GM19324 (cell line): ENCODE results near the gene DYSF.

Experiments used
- ATAC-seq: cut with Tn5 transposase; IDR thresholded peaks from one replicate; pipeline ENCODE4 v1.9.1; 2021; ENCODE audit warnings: mild to moderate bottlenecking, moderate library complexity; ENCODE audit not compliant: unreplicated experiment, low FRiP score

The DYSF gene

DNA sequence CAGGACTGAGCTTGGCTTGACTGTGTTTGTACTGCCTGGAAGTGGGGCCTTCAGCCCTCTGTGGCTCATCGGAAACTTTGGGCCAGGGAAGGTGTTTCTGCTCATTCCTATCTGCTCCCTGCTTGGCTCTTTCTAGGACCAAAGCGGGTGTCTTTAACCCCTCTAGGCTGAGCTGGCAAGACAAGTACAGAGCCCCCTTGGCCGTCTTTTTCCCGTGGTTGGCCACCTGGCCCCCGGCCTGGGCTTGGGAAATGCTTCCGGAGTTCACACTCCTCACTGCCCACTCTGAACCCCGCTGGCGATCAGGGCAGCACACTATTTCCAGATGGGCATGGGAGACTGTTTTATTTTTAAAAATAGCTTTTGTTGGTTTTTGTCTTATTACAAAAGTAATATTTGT lies 243.0 kb downstream of the DYSF start:
- ATAC-seq, result no peak

DNA sequence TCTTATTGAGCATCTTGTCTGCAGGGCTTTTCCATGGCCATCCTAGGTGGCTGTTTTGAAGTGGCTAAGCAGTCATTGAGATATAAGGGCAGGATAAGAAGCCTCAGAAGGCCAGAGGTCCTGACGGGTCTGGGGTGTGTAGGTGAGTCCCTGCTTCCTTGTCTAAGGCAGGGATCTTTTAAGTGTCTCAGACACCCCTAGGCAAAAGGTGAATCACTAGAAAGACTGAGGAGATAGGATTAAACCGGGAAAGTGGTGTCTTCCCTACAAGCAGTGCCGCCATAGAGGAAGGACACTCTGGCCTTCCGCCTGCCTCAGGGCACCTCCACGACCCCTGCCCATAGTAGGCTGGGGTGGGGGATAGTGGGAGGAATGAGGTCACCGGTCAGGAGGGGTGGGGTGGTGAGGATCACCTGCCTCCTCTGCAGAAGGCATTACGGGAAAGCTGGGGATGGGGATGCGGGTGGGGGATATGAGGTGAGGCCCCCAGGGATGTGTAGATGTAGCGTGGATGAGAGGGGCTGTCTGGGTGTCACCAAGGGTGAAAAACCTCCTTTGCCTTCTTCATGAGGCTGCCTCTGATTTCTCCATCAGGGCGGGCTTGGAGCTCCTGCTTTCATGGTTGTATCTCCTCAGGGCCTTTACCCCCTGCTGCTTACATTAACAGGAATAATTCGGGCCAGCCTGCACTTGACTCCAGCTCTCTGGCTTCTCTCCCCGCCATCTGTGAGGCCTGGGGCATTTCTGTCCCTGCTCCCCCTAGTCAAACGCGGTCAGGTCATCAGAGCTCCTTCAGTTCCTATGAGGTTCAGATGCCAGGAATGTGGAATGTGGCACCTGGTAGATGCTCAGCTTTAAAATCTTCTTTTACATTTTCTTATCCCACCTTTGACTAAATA lies 244.0 kb downstream of the DYSF start:
- no peak for ATAC-seq

GRCh38 chr2:71699428-71699827 lies 246.1 kb downstream of the DYSF start:
- no peak for ATAC-seq

DNA sequence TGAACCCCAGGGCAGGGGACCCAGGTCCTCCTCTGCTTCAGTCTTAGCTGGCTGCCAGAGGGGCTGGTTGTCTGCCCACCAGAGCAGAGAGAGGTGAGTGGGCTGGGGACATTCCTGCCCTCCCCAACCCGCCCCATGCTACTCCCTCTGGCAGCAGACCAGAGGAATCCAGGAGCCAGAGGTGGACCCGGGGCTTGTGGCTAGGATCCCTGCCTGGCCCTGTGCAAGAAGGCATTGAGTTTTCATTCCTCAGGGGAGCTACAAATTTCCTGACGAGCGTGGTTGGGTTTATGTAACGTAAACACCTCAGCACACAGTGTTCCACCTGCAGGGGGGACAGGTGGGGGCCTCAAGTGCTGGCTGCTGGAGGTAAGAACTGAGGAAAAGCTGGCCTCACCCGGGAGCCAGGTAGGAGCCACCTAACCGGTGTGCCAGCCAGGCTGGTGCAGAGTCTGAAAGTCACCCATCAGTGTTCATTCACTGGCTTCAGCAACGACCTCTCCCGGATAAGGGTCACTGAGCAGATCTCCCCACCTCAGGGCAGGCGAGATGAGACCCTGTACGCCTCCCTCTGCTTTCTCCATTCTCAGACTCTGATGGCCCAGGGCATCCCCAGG lies 246.8 kb downstream of the DYSF start:
- no peak for ATAC-seq

GRCh38 chr2:71700658-71701397 lies 247.5 kb downstream of the DYSF start:
- ATAC-seq, result no peak

- no peak for ATAC-seq
Observed at GRCh38 chr2:71702071-71702970, 249.0 kb downstream of the DYSF start.

DNA sequence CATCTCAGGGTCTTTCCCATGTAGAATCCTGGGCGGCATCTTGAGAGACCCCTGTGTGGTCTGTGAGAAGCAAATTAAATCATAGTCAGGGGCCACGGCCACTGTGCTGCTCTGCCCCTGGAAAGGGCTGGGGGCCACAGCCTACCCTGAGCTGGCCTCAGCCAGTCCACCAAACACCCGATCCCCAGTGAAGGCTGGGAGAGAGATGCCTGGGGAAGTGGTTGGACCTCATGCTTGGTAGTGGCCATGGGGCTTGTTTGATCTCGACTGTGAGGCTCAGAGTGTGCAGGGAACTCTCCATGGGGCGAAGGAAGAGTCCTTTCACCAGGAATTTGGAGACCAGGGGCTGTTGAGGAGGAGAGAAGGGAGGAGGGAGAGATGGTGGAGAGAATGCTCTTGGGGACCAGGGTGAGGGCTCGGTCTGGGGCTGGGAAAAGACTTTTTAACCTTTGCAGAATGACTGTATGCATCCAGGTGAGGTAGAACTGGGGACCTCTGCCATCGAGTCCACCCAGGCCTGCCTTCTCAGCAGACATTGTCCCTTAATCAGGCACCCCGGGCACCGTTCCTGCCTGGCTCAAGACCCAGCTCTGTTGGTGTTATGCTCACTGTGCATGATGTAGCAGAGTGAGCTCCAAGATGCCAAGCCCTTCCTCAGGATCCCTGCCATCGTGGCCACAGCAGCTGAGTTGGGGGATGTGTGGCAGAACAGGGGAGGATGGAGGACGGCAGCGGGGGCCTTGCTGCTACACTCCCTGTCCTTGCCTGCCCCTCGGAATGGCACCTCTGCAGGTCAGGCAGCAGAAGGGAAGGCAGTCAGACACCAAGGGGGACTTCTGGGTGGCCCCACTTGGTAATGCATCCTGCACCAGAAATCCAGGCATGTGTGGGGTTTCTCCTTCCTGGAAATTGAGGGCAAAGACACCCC lies 249.9 kb downstream of the DYSF start:
- no peak for ATAC-seq

- ATAC-seq, result no peak
Observed at GRCh38 chr2:71704131-71704561, 250.8 kb downstream of the DYSF start.

DNA sequence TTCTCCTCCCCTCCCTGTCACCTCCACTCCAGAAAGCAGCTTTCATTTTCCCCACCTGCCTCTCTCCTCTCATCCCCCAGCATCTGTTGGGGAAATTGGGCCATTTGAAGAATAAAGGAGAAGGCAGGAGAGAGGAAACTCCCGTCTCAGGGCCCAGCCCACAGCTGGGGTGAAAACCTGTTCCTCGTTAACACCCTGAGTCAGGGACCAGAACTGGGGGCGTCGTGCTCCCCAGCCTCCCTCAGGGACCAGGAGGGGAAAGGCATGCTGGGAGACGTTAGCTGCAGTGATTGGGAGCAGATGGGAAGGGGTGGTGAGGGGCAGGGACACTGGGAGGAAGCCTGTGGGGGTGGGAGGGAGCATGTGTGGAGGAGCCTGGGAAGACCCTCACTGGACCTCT lies 251.3 kb downstream of the DYSF start:
- no peak for ATAC-seq

DNA sequence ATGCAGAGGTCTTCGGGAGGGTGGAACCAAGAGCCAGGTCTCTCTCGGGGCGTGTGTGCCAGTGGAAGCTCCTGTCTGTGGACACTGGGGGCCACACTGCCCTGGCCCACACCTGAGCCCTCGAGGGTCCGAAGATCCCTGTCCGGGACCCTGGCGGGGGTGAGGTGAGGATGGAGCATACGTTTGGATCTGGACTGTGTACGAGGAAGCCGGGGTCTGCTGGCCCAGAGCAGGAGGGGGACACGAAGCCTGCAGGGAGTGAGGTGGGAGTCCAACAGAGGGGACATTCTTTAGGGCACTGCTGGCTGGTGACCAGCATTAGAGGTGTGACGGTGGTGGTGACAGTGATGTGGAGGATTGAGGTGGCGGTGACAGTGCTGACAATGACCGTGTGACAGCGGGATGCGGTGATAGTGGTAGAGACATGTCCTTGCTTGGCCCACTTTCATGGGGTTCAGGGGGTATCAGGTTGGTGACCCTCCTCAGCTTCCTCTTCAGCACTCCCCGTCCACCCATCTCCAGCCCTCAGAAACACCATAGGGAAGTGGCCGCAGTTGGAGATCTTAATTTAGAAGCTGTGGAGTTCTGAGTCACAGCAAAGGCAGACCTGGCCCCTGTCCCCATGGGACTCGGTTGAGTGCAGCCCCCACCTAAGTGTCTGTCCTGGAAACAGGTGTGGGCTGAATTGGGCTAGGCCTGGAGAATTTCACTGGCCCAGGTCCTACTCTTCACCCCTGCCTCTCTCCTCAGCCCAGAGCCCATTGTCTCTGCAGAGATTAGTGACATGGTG lies 252.0 kb downstream of the DYSF start:
- ATAC-seq, result no peak

GRCh38 chr2:71706121-71706520 lies 252.8 kb downstream of the DYSF start:
- no peak for ATAC-seq

DNA sequence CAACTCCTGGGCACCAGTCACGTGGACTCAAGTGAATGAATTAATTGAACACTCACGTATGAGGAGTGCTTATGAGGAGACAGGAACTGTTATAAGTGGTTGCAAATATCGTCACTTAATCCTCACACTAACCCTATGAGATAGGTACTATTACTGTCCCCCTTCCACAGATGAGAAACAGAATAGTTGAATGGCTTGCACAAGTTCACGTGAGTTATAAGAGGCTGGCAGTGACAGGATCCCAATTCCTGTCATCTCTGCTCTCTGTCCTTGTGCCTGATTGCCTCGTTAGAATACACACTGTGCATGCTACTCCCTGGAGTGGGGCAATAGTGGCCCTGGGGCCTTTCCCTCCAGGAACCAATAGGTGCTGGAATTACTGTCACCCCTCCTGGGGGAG lies 253.5 kb downstream of the DYSF start:
- no peak for ATAC-seq

- no peak for ATAC-seq
Observed at GRCh38 chr2:71710367-71711132, 257.2 kb downstream of the DYSF start.

DNA sequence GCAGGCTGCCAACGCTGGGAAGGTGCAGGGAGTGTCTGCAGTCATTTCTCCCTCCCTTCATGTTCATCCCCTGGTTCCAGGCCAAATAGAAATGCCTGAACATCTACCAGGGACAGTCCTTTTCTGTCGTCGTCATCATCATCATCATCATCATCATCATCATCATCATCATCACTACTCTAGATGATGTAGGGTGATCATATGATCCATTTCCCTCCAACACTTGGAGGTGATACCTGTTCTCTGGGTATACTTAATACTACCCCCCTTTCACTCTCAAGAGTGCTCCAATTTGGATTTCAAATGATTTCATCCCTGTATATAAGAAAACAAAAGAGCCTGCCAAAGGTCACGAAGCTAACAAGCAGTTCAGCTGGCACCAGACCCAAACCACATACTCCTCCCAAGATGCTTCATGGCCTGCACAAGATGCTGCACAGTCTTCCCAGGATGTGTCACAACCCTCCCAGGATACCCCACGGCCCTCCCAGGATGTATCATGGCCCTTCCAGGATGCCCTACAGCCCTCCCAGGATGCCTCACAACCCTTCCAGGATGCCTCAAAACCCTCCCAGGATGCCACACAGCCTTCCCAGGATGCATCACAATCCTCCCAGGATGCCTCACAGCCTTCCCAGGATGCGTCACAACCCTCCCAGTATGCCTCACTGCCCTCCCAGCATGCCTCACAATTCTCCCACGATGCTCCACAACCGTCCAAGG lies 257.9 kb downstream of the DYSF start:
- no peak for ATAC-seq

DNA sequence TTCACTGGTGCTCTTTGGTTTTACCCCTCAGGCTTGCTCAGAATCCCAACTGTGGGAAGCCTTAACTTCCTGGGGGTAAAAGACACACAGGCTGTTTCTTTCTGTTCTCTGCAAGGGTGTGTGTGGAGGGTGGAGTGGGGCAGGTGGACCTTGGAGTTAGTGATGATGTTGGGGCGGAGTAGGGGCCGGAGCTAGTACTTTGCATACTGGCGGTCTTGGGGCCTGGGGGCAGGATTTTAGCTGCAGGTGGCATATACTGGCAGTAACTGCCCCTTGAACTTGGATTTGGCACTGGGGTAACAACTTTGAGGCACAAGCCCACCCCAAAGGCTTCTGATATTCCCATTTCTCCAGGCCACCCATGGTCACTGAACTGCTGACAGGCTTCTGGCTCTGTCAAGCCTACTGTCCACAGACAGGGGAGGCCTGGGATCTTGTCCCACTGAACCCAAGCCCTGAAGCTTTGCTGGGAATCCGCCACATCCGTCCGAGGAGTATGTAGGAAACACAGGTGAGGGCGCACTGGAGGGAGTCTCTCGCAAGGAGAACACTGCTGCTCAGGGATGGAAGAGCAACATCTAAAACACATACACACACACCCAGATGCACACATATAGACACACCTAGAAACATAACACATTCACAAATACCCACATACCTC lies 258.9 kb downstream of the DYSF start:
- no peak for ATAC-seq
